ENCODE data around the gene VWDE.

- TF ChIP-seq EZH2phosphoT487 (IDR thresholded peaks at IDR 0.05; ENCODE audit: low read depth), result no peak
- no peak for TF ChIP-seq CTCF (IDR thresholded peaks at IDR 0.05; ENCODE audit: low read depth, low read length)
These were observed 46.2 kb downstream of the VWDE start for GRCh38 chr7:12357508-12357907.

All from OCI-LY3 (cell line).